Body of pancreas (tissue), 4 donors: Measurements from ENCODE around the gene ARHGAP15. TPM values are rescaled to one million over a fixed set of nuclear protein-coding genes. Genes with fewer than 3 reads are reported as not detected.

Experiments used
- ATAC-seq: fragments of 150-250 bp; one replicate; pipeline ENCODE4 v1.9.1; 2016
- DNase-seq, 4 donors: peaks; one replicate each; pipeline ENCODE4 v3.0.0-alpha.2; 2019
- H3K27ac ChIP-seq, 4 donors: fragments of 200-600 bp; sonication (generic); 1 replicate in 3 of 4; 2 replicates in 1 of 4; pipeline versions ENCODE4 v1.5.1 to v1.6.1; 2016 to 2019; ENCODE audit warnings: mild to moderate bottlenecking in 1 of 4, mixed read lengths in 1 of 4, moderate library complexity in 1 of 4
- H3K27me3 ChIP-seq, 2 donors: fragments of 200-600 bp; sonication (generic); one replicate each; pipeline ENCODE4 v1.6.0; 2016; ENCODE audit warnings: mild to moderate bottlenecking in 1 of 2
- H3K36me3 ChIP-seq, 2 donors: fragments of 200-600 bp; sonication (generic); replicated peaks in 1 of 2; 2 replicates each; pipeline ENCODE4 v1.5.1; 2016; ENCODE audit warnings: low read depth in 2 of 2; ENCODE audit not compliant: insufficient read depth in 1 of 2
- H3K4me1 ChIP-seq: fragments of 200-600 bp; sonication (generic); one replicate; pipeline ENCODE4 v1.6.0; 2016
- H3K4me3 ChIP-seq, 2 donors: fragments of 200-600 bp; sonication (generic); 1 replicate in 1 of 2; 2 replicates in 1 of 2; pipeline ENCODE4 v1.5.1; 2016 to 2019
- H3K9me3 ChIP-seq, 3 donors: fragments of 200-600 bp; sonication (generic); 1 replicate in 2 of 3; 2 replicates in 1 of 3; pipeline ENCODE4 v1.5.1; 2016
- CTCF ChIP-seq, 7 experiments: fragments of 450-650 bp in 4 of 7; fragments of 200-600 bp in 3 of 7; sonication (generic) in 3 of 7; IDR thresholded peaks; one replicate each; pipeline ENCODE4 v1.5.1; 2016 to 2019; ENCODE audit warnings: antibody characterized with exemption in 7 of 7
- POLR2A ChIP-seq, 3 donors: fragments of 450-650 bp; IDR thresholded peaks; one replicate each; pipeline ENCODE4 v1.6.1; 2016; ENCODE audit warnings: antibody characterized with exemption in 3 of 3, mild to moderate bottlenecking in 2 of 3
- WGBS, 2 donors: methylation state at CpG; one replicate each; pipeline ENCODE4 v1.1.5; 2017; 5-methylcytosine and 5-hydroxymethylcytosine counted together
- intact Hi-C: fragments of 100-400 bp; cut with DNase I; formaldehyde crosslinking; loops from one replicate; pipeline ENCODE4 v1.15.1; 2023
- total RNA-seq, 2 donors: library from RNA; depleted of rRNA; stranded (reverse); fragments of >200 nt; gene quantifications; one replicate each; pipeline ENCODE4 v1.1.0, GENCODE V29; 2016

The ARHGAP15 gene
- total RNA-seq, 2 donors from 2014 or later: 1.3 TPM; not detected in 1

- no peaks in the 10 kb centered on the region for H3K4me1 ChIP-seq
- no peak for TF ChIP-seq POLR2A (IDR thresholded peaks at IDR 0.05)
- no peak for TF ChIP-seq CTCF (IDR thresholded peaks at IDR 0.05)
- WGBS, 2 donors: 89 to 100% methylated on average over 2 of the region's 2 CpGs
- intact Hi-C loops: no loop called here
- no peak overlapping the region for H3K27ac ChIP-seq
- ATAC-seq (no peak), DNase-seq (no peak)
- H3K4me3 ChIP-seq: no peak overlapping the region
- H3K36me3 ChIP-seq: no peaks in the 10 kb centered on the region
- no peaks in the 10 kb centered on the region for H3K9me3 ChIP-seq
- H3K27me3 ChIP-seq: no peaks in the 10 kb centered on the region
Measured at GRCh38 chr2:143732871-143733270, 603.7 kb downstream of the ARHGAP15 start.

DNA sequence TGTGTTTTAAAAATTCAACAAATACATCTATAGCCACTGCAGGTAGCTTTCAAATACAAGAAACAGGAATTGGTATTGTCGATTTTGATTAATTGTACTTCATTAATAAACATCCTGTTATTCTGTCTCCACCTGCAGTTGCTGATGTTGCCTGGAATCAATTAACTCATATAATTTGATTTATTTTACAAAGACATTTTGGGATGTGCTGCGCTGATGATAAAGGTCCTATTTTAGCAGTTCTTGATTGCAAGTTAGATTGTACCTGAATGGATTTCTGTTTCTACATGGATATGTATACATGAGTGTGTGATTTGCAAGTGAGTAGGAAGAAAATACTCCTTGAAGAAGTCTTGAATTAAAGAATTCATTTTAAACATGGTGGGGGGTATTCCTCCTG, 605.3 kb downstream of the ARHGAP15 start:
- ATAC-seq: no peak
- H3K27ac ChIP-seq: no peak overlapping the region
- 78 to 87% methylated on average over 2 of the region's 2 CpGs for WGBS, 2 donors
- intact Hi-C loops: no loop called here
- TF ChIP-seq CTCF (IDR thresholded peaks at IDR 0.05) (no peak), POLR2A (IDR thresholded peaks at IDR 0.05) (no peak)
- H3K27me3 ChIP-seq: no peaks in the 10 kb centered on the region
- H3K4me3 ChIP-seq: no peak overlapping the region
- H3K36me3 ChIP-seq: no peaks in the 10 kb centered on the region
- DNase-seq: no peak
- no peaks in the 10 kb centered on the region for H3K4me1 ChIP-seq
- H3K9me3 ChIP-seq: no peaks in the 10 kb centered on the region

DNA sequence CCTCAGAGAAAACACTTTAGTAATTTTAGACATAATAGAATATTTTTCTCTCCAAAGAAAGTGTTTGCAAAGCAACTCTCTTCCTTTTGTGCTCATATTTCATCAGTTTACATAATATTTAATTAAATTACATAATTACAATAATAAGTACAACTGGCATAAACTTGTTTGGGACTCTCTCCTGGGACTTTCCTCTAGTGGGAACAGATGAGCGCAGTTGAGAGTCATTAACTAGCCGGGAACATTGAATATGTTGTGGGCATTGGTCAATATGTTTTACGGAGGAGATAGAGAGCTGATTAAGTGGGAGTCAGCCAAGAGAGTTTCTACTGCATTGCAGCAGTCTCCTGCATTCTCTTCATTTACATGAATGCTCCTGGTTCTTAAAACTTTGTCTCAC, 607.7 kb downstream of the ARHGAP15 start:
- H3K4me1 ChIP-seq: no peaks in the 10 kb centered on the region
- no peaks in the 10 kb centered on the region for H3K9me3 ChIP-seq
- H3K27me3 ChIP-seq: no peaks in the 10 kb centered on the region
- TF ChIP-seq POLR2A (IDR thresholded peaks at IDR 0.05) (no peak), CTCF (IDR thresholded peaks at IDR 0.05) (no peak)
- DNase-seq: no peak
- H3K27ac ChIP-seq: no peak overlapping the region
- H3K4me3 ChIP-seq: no peak overlapping the region
- WGBS, 2 donors: 57 to 70% methylated on average over 3 of the region's 3 CpGs
- no peaks in the 10 kb centered on the region for H3K36me3 ChIP-seq
- intact Hi-C loops: no loop called here
- no peak for ATAC-seq

GRCh38 chr2:143740431-143740830, 611.2 kb downstream of the ARHGAP15 start:
- no peak for TF ChIP-seq CTCF (IDR thresholded peaks at IDR 0.05)
- no peak for TF ChIP-seq POLR2A (IDR thresholded peaks at IDR 0.05)
- DNase-seq: no peak
- Histone ChIP-seq H3K27me3 (no peaks in the 10 kb centered on the region), H3K4me1 (no peaks in the 10 kb centered on the region), H3K36me3 (no peaks in the 10 kb centered on the region), H3K27ac (no peak overlapping the region), H3K9me3 (no peaks in the 10 kb centered on the region), H3K4me3 (no peak overlapping the region)
- 92% methylated on average over 5 of the region's 5 CpGs for WGBS, 2 donors
- ATAC-seq: no peak
- intact Hi-C loops: no loop called here

DNA sequence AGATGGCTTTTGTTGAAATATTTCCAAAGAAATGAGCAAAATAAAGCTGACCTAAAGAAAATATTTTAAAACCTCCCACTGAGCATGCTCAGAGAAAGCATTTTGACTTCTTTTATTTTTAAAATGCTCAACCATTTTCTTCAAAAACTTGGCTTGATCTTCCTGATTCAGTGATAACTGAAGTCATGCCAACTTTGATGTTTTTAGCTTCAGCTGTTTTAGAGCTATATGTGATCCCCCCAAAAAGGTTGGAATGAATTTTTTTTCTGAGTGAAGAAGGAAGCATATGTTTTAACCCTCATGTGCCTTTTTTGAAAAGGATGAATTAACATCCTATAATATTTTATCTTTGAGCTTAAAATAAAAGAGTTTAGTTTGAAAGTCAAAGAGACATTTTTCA, 612.0 kb downstream of the ARHGAP15 start:
- Histone ChIP-seq H3K4me3 (no peak overlapping the region), H3K9me3 (no peaks in the 10 kb centered on the region), H3K4me1 (no peaks in the 10 kb centered on the region), H3K27ac (no peak overlapping the region), H3K36me3 (no peaks in the 10 kb centered on the region), H3K27me3 (no peaks in the 10 kb centered on the region)
- ATAC-seq: no peak
- no peak for DNase-seq
- TF ChIP-seq POLR2A (IDR thresholded peaks at IDR 0.05) (no peak), CTCF (IDR thresholded peaks at IDR 0.05) (no peak)
- intact Hi-C loops: no loop called here
